Endothelial cell (in vitro differentiated cells): ENCODE measurements around the gene CLPTM1. TPM values are rescaled to one million over a fixed set of nuclear protein-coding genes. Genes with fewer than 3 reads are reported as not detected.

Experiments used
- DNase-seq: peaks from one replicate; pipeline ENCODE4 v3.0.0; 2021; ENCODE audit warnings: low spot score
- H3K27ac Mint-ChIP-seq: one replicate; pipeline ENCODE4 v1.8.0; 2021; ENCODE audit warnings: mixed read lengths, inconsistent platforms; ENCODE audit not compliant: unreplicated experiment
- H3K27me3 Mint-ChIP-seq: one replicate; pipeline ENCODE4 v1.8.0; 2021; ENCODE audit warnings: mild to moderate bottlenecking, moderate library complexity, mixed read lengths, inconsistent platforms; ENCODE audit not compliant: unreplicated experiment
- H3K36me3 Mint-ChIP-seq: one replicate; pipeline ENCODE4 v1.8.0; 2021; ENCODE audit warnings: mild to moderate bottlenecking, low read depth, mixed read lengths, inconsistent platforms; ENCODE audit not compliant: unreplicated experiment
- H3K4me1 Mint-ChIP-seq: one replicate; pipeline ENCODE4 v1.8.0; 2021; ENCODE audit warnings: mild to moderate bottlenecking, mixed read lengths, inconsistent platforms; ENCODE audit not compliant: unreplicated experiment
- H3K4me3 Mint-ChIP-seq: one replicate; pipeline ENCODE4 v1.8.0; 2021; ENCODE audit warnings: mild to moderate bottlenecking, mixed read lengths, inconsistent platforms; ENCODE audit not compliant: unreplicated experiment
- H3K9me3 Mint-ChIP-seq: one replicate; pipeline ENCODE4 v1.8.0; 2021; ENCODE audit warnings: mixed read lengths, inconsistent platforms; ENCODE audit not compliant: unreplicated experiment
- CTCF ChIP-seq: fragments of 200-600 bp; sonication (generic); IDR thresholded peaks from one replicate; pipeline ENCODE4 v1.5.0; 2021; ENCODE audit warnings: antibody characterized with exemption; ENCODE audit not compliant: unreplicated experiment
- total RNA-seq: library from RNA; stranded (reverse); fragmentation: NEBNext Ultra II Directional; extraction: Animal tissue kit (Norgen Biotek cat#: 25700); gene quantifications from one replicate; pipeline ENCODE4 v1.2.1, GENCODE V29; 2021; ENCODE audit not compliant: unreplicated experiment

The CLPTM1 gene
- total RNA-seq, 1 donor from 2014 or later: 144 TPM

GRCh38 chr19:44985445-44985844, 30.3 kb downstream of the CLPTM1 start:
- peak overlapping the region; percentile 44 for H3K4me3 Mint-ChIP-seq
- no peak overlapping the region for H3K27ac Mint-ChIP-seq
- H3K27me3 Mint-ChIP-seq: peaks cover 8% of the 10 kb centered on the region
- H3K36me3 Mint-ChIP-seq: peaks cover 29% of the 10 kb centered on the region
- no peak for TF ChIP-seq CTCF
- H3K4me1 Mint-ChIP-seq: no peaks in the 10 kb centered on the region
- no peaks in the 10 kb centered on the region for H3K9me3 Mint-ChIP-seq
- DNase-seq: no peak

DNA sequence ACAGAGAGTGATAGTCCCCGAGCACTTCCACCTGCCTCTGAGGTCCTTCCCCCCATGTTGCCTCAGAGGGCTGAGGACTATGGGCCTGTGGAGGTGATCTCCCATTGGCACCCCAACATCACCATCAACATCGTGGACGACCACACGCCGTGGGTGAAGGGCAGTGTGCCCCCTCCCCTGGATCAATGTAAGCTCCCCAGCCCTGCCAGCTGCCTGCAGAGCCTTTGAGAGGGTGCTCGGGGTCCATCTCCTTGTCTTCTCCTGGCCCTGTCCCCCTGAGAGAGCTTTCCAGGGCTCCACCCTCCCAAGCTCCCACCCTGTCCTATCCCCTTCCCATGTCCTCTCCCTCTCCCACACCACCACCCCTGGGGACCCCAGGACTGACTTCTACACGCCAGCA, 31.2 kb downstream of the CLPTM1 start:
- DNase-seq: no peak
- Mint-ChIP-seq H3K36me3 (peaks cover 29% of the 10 kb centered on the region), H3K4me1 (no peaks in the 10 kb centered on the region), H3K27ac (no peak overlapping the region), H3K4me3 (no peak overlapping the region), H3K9me3 (no peaks in the 10 kb centered on the region), H3K27me3 (peaks cover 8% of the 10 kb centered on the region)
- no peak for TF ChIP-seq CTCF

GRCh38 chr19:44987148-44987675, 32.0 kb downstream of the CLPTM1 start:
- H3K4me1 Mint-ChIP-seq: no peaks in the 10 kb centered on the region
- no peak for DNase-seq
- peaks cover 36% of the 10 kb centered on the region for H3K36me3 Mint-ChIP-seq
- no peak overlapping the region for H3K27ac Mint-ChIP-seq
- no peaks in the 10 kb centered on the region for H3K9me3 Mint-ChIP-seq
- H3K27me3 Mint-ChIP-seq: peaks cover 10% of the 10 kb centered on the region
- no peak for TF ChIP-seq CTCF
- H3K4me3 Mint-ChIP-seq: no peak overlapping the region

- Mint-ChIP-seq H3K27ac (no peak overlapping the region), H3K4me3 (no peak overlapping the region)
Measured at GRCh38 chr19:44988273-44988672, 33.1 kb downstream of the CLPTM1 start.

More at GRCh38 chr19:44988273-44988672, 33.1 kb downstream of the CLPTM1 start:
- Mint-ChIP-seq H3K27me3 (peaks cover 10% of the 10 kb centered on the region), H3K36me3 (peaks cover 36% of the 10 kb centered on the region), H3K9me3 (no peaks in the 10 kb centered on the region), H3K4me1 (no peaks in the 10 kb centered on the region)
- TF ChIP-seq CTCF: no peak
- no peak for DNase-seq
